ENCODE results near the gene KRT34. TPM values are rescaled to one million over a fixed set of nuclear protein-coding genes. Genes with fewer than 3 reads are reported as not detected.

Gene KRT34
- total and polyA plus RNA-seq, 2 donors from 2014 or later, result not detected

DNA sequence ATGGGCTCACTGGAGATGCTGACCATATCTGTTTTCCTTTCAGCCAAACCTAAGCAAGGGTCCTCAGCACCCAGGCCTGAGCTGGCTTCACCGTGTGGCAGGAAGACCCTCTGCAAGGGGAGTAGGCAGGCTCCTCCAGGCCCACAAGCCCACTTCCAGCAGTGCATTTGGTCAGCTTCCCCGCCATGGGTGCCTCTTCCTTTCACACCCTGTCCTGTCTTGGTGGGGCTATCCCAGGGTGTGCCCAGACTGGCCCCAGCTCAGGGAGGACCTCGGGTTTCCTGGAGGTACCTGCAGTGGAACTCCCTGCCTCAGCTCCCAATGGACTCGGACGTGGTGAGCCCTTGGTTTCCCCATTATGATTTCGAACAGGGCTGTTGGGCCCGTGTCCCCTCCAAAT is 53.9 kb downstream of the KRT34 start:
- no peak overlapping the region for H3K9ac ChIP-seq (ENCODE audit: low read length in 3 of 3)

More for the DNA sequence above, 53.9 kb downstream of the KRT34 start:
- Histone ChIP-seq H3K4me1 (ENCODE audit: control insufficient read depth in 2 of 3, insufficient read depth in 2 of 3, low read depth in 1 of 3, low read length in 3 of 3) (no peaks in the 10 kb centered on the region), H3K27ac (ENCODE audit: low read depth in 2 of 2, low read length in 2 of 2) (no peak overlapping the region), H3K36me3 (ENCODE audit: control insufficient read depth in 2 of 3, insufficient read depth in 3 of 3, low read length in 3 of 3) (no peaks in the 10 kb centered on the region), H3K4me3 (ENCODE audit: low read length in 3 of 3) (no peak overlapping the region), H3K27me3 (ENCODE audit: control insufficient read depth, insufficient read depth, low read length) (no peaks in the 10 kb centered on the region), H3K9me3 (ENCODE audit: control insufficient read depth in 2 of 3, insufficient read depth in 1 of 3, low read length in 3 of 3) (no peaks in the 10 kb centered on the region)
- no peak for FAIRE-seq
- TF ChIP-seq, protein P1, sequence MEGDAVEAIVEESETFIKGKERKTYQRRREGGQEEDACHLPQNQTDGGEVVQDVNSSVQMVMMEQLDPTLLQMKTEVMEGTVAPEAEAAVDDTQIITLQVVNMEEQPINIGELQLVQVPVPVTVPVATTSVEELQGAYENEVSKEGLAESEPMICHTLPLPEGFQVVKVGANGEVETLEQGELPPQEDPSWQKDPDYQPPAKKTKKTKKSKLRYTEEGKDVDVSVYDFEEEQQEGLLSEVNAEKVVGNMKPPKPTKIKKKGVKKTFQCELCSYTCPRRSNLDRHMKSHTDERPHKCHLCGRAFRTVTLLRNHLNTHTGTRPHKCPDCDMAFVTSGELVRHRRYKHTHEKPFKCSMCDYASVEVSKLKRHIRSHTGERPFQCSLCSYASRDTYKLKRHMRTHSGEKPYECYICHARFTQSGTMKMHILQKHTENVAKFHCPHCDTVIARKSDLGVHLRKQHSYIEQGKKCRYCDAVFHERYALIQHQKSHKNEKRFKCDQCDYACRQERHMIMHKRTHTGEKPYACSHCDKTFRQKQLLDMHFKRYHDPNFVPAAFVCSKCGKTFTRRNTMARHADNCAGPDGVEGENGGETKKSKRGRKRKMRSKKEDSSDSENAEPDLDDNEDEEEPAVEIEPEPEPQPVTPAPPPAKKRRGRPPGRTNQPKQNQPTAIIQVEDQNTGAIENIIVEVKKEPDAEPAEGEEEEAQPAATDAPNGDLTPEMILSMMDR (IDR thresholded peaks at IDR 0.05; ENCODE audit: borderline replicate concordance, extremely low read depth, insufficient read depth), result no peak
- intact Hi-C loops (cut with DNase I), result loop anchor here (10.0 kb wide), 1 partner anchor 413 kb away; no protein-coding TSS in a partner anchor
- no peak for DNase-seq

Other genes starting within 250 kb of the KRT34 start
Only the 30 nearest of the 32 such genes appear.
- gene KRTAP4-5, start 232.5 kb downstream of the KRT34 start, total RNA-seq, result not detected
- gene KRTAP4-5, start 232.5 kb downstream of the KRT34 start, polyA plus RNA-seq (ENCODE audit: insufficient read depth, low read depth, low replicate concordance), result not detected
- gene KRTAP4-4, start 221.6 kb downstream of the KRT34 start, total RNA-seq, result not detected
- gene KRTAP4-4, start 221.6 kb downstream of the KRT34 start, polyA plus RNA-seq (ENCODE audit: insufficient read depth, low read depth, low replicate concordance), result not detected
- not detected for gene KRTAP4-3, start 214.1 kb downstream of the KRT34 start, total RNA-seq
- gene KRTAP4-3, start 214.1 kb downstream of the KRT34 start, polyA plus RNA-seq (ENCODE audit: insufficient read depth, low read depth, low replicate concordance), result not detected
- gene KRTAP4-2, start 204.1 kb downstream of the KRT34 start, total RNA-seq, result not detected
- not detected for gene KRTAP4-2, start 204.1 kb downstream of the KRT34 start, polyA plus RNA-seq (ENCODE audit: insufficient read depth, low read depth, low replicate concordance)
- gene KRTAP4-1, start 197.4 kb downstream of the KRT34 start, total RNA-seq, result not detected
- gene KRTAP4-1, start 197.4 kb downstream of the KRT34 start, polyA plus RNA-seq (ENCODE audit: insufficient read depth, low read depth, low replicate concordance), result not detected
- gene KRTAP9-1, start 192.4 kb downstream of the KRT34 start, total RNA-seq, result not detected
- gene KRTAP9-1, start 192.4 kb downstream of the KRT34 start, polyA plus RNA-seq (ENCODE audit: insufficient read depth, low read depth, low replicate concordance), result not detected
- gene KRTAP9-2, start 155.7 kb downstream of the KRT34 start, total RNA-seq, result not detected
- gene KRTAP9-2, start 155.7 kb downstream of the KRT34 start, polyA plus RNA-seq (ENCODE audit: insufficient read depth, low read depth, low replicate concordance), result not detected
- gene KRTAP9-3, start 149.9 kb downstream of the KRT34 start, total RNA-seq, result not detected
- not detected for gene KRTAP9-3, start 149.9 kb downstream of the KRT34 start, polyA plus RNA-seq (ENCODE audit: insufficient read depth, low read depth, low replicate concordance)
- gene KRTAP9-8, start 144.3 kb downstream of the KRT34 start, total RNA-seq, result not detected
- not detected for gene KRTAP9-8, start 144.3 kb downstream of the KRT34 start, polyA plus RNA-seq (ENCODE audit: insufficient read depth, low read depth, low replicate concordance)
- not detected for gene KRTAP9-4, start 132.6 kb downstream of the KRT34 start, total RNA-seq
- gene KRTAP9-4, start 132.6 kb downstream of the KRT34 start, polyA plus RNA-seq (ENCODE audit: insufficient read depth, low read depth, low replicate concordance), result not detected
- not detected for gene KRTAP9-9, start 126.9 kb downstream of the KRT34 start, total RNA-seq
- gene KRTAP9-9, start 126.9 kb downstream of the KRT34 start, polyA plus RNA-seq (ENCODE audit: insufficient read depth, low read depth, low replicate concordance), result not detected
- gene KRTAP9-6, start 116.9 kb downstream of the KRT34 start, total RNA-seq, result not detected
- not detected for gene KRTAP9-6, start 116.9 kb downstream of the KRT34 start, polyA plus RNA-seq (ENCODE audit: insufficient read depth, low read depth, low replicate concordance)
- gene KRTAP9-7, start 106.6 kb downstream of the KRT34 start, total RNA-seq, result not detected
- gene KRTAP9-7, start 106.6 kb downstream of the KRT34 start, polyA plus RNA-seq (ENCODE audit: insufficient read depth, low read depth, low replicate concordance), result not detected
- not detected for gene KRTAP29-1, start 79.5 kb downstream of the KRT34 start, total RNA-seq
- gene KRTAP29-1, start 79.5 kb downstream of the KRT34 start, polyA plus RNA-seq (ENCODE audit: insufficient read depth, low read depth, low replicate concordance), result not detected
- not detected for gene KRTAP16-1, start 73.0 kb downstream of the KRT34 start, total RNA-seq
- gene KRTAP16-1, start 73.0 kb downstream of the KRT34 start, polyA plus RNA-seq (ENCODE audit: insufficient read depth, low read depth, low replicate concordance), result not detected
- not detected for gene KRTAP17-1, start 66.6 kb downstream of the KRT34 start, total RNA-seq
- not detected for gene KRTAP17-1, start 66.6 kb downstream of the KRT34 start, polyA plus RNA-seq (ENCODE audit: insufficient read depth, low read depth, low replicate concordance)
- gene KRT33A, start 31.5 kb downstream of the KRT34 start, total RNA-seq, result not detected
- not detected for gene KRT33A, start 31.5 kb downstream of the KRT34 start, polyA plus RNA-seq (ENCODE audit: insufficient read depth, low read depth, low replicate concordance)
- gene KRT33B, start 12.5 kb downstream of the KRT34 start, total RNA-seq, result not detected
- gene KRT33B, start 12.5 kb downstream of the KRT34 start, polyA plus RNA-seq (ENCODE audit: insufficient read depth, low read depth, low replicate concordance), result not detected
- not detected for gene KRT31, start 15.3 kb upstream of the KRT34 start, total RNA-seq
- gene KRT31, start 15.3 kb upstream of the KRT34 start, polyA plus RNA-seq (ENCODE audit: insufficient read depth, low read depth, low replicate concordance), result not detected
- not detected for gene KRT37, start 42.3 kb upstream of the KRT34 start, total RNA-seq
- gene KRT37, start 42.3 kb upstream of the KRT34 start, polyA plus RNA-seq (ENCODE audit: insufficient read depth, low read depth, low replicate concordance), result not detected
- gene KRT38, start 58.7 kb upstream of the KRT34 start, total RNA-seq, result not detected
- gene KRT38, start 58.7 kb upstream of the KRT34 start, polyA plus RNA-seq (ENCODE audit: insufficient read depth, low read depth, low replicate concordance), result not detected
- gene KRT32, start 85.1 kb upstream of the KRT34 start, total RNA-seq, result not detected
- gene KRT32, start 85.1 kb upstream of the KRT34 start, polyA plus RNA-seq (ENCODE audit: insufficient read depth, low read depth, low replicate concordance), result not detected
- gene KRT35, start 98.8 kb upstream of the KRT34 start, total RNA-seq, result not detected
- not detected for gene KRT35, start 98.8 kb upstream of the KRT34 start, polyA plus RNA-seq (ENCODE audit: insufficient read depth, low read depth, low replicate concordance)
- gene KRT36, start 107.6 kb upstream of the KRT34 start, total RNA-seq, result not detected
- not detected for gene KRT36, start 107.6 kb upstream of the KRT34 start, polyA plus RNA-seq (ENCODE audit: insufficient read depth, low read depth, low replicate concordance)
- gene KRT13, start 123.3 kb upstream of the KRT34 start, total RNA-seq, result not detected
- not detected for gene KRT13, start 123.3 kb upstream of the KRT34 start, polyA plus RNA-seq (ENCODE audit: insufficient read depth, low read depth, low replicate concordance)
- gene KRT15, start 136.6 kb upstream of the KRT34 start, total RNA-seq, result 2.8 TPM
- 0.15 TPM for gene KRT15, start 136.6 kb upstream of the KRT34 start, polyA plus RNA-seq (ENCODE audit: insufficient read depth, low read depth, low replicate concordance)
- 781 TPM for gene KRT19, start 146.0 kb upstream of the KRT34 start, total RNA-seq
- 319 TPM for gene KRT19, start 146.0 kb upstream of the KRT34 start, polyA plus RNA-seq (ENCODE audit: insufficient read depth, low read depth, low replicate concordance)
- not detected for gene KRT9, start 189.8 kb upstream of the KRT34 start, total RNA-seq
- not detected for gene KRT9, start 189.8 kb upstream of the KRT34 start, polyA plus RNA-seq (ENCODE audit: insufficient read depth, low read depth, low replicate concordance)
- not detected for gene KRT14, start 204.6 kb upstream of the KRT34 start, total RNA-seq
- not detected for gene KRT14, start 204.6 kb upstream of the KRT34 start, polyA plus RNA-seq (ENCODE audit: insufficient read depth, low read depth, low replicate concordance)
- 3.1 TPM for gene KRT16, start 230.5 kb upstream of the KRT34 start, total RNA-seq
- not detected for gene KRT16, start 230.5 kb upstream of the KRT34 start, polyA plus RNA-seq (ENCODE audit: insufficient read depth, low read depth, low replicate concordance)

Data from kidney (tissue), 14 donors.